Fibroblast of skin of back (primary cell): Measurements from ENCODE around the gene RAB22A.
"Not testable (repeated sequence)": the region's sequence is repeated elsewhere in the genome, so short reads cannot be mapped to it uniquely, and the experiment has no call there.

Source experiments
- DNase-seq: peaks from one replicate; pipeline ENCODE4 v3.0.0-alpha.2; 2013

Gene RAB22A

GRCh38 chr20:58389324-58389967 is 79.9 kb downstream of the RAB22A start:
- DNase-seq, result peak; percentile 49

DNA sequence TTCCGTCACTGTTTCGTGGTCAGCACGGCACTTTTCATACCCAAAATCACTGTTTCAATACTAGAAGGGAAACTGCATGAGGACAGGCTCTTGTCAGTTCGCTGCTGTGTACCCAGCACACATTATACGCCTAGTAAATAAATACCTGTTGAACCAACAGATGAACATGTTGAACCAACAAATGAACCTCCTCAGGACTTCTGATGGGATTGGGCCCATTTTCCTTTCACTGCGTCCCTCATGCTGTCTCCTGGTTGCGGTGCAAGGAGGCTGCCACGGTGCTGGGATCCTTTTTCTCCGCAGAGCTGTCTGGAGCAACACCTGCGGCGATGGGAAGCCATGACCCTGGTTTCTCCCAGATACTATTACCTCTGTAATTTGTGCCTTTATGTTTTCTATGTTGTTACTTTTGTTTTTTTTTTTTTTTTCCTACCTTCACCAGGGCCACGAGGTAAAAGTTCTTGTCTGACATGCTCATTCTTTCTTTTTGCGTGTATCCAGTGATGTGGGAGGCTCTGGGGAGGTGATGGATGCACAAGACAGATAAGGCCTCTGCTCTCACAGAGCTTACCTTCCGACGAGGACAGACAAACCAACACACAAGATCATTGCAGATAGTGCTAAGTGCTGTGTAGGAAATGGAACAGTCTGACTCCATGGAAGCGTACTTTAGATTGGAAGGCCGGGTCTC is 80.6 kb downstream of the RAB22A start:
- DNase-seq, result no peak

DNA sequence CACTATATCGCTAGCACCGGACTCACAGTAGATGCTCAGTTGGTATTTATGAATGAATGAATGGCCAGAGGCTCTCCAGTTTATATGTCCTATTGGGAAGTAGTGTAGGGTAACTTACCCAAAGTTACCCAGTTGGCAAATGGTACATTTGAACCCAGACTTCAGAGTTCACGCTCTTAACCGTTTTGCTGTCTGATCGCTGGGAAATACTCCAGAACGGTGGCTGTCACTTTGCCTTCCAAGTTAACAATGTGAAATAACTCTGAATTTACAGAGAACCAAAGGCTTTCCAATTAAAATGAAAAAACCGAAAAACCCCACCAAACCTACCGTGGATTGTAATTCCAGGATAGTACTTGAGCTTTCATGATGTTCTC is 81.1 kb downstream of the RAB22A start:
- no peak for DNase-seq

- no peak for DNase-seq
Measured at GRCh38 chr20:58392286-58392685, 82.8 kb downstream of the RAB22A start.

GRCh38 chr20:58393299-58393698 is 83.8 kb downstream of the RAB22A start:
- DNase-seq, result peak; percentile 80

DNA sequence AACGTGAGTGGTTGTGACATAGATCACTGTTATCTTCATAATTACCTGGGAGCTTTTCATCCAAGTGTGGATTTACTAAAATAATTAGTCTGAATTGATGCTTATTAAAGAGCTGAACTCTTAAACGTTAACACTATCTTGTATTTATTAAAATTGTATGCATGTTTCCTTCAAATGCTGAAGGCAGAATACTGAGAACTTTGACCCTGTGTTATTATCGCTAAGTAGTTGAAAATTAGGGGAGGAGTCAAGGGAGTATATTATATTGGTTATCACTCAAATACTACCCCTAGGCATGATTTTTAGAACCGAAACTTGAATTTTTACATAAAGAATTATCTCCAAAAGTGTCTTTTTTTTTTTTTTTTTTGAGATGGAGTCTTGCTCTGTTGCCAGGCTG is 85.3 kb downstream of the RAB22A start:
- no peak for DNase-seq

GRCh38 chr20:58395604-58396003 is 86.1 kb downstream of the RAB22A start:
- DNase-seq, result no peak

GRCh38 chr20:58397429-58397828 is 87.9 kb downstream of the RAB22A start:
- no peak for DNase-seq

DNA sequence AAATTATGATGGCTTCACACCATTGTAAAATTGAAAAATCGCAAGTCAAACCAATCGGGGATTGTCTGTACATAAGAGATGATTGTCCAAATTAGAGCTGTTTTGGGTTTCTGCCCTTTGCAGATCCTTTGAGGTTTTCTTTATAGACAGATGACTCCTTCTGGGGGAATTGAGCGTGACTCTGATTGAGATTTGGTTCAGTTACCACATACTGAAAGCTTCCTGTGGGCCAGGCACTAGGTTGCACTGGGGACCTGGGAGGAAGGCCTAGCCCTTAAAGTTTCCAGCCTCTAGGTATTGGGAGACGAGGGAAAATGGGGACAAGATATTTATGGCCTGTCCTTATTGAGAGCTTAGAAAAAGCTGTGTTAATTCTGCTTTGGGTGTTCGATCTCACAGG is 88.7 kb downstream of the RAB22A start:
- no peak for DNase-seq

- no peak for DNase-seq
Measured at GRCh38 chr20:58399926-58400325, 90.4 kb downstream of the RAB22A start.

DNA sequence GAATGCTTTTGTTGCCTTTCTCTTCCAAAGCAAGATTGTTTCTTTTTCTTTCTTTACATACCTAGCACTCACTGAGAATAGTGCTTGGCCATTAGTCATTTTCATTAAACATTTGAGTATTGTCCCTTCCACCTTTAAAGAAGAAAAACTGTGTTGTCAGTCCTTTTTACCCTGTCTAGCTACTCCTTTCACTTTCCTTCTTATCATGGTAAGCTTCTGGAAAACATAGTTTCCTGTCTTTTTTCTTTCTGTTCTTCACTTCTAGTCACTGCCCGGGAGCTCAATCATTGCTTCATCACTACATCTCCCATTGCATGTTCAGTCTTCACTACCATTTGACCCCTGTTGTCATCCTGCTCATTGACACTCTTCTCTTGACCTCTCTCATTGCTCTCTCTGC is 91.6 kb downstream of the RAB22A start:
- no peak for DNase-seq

DNA sequence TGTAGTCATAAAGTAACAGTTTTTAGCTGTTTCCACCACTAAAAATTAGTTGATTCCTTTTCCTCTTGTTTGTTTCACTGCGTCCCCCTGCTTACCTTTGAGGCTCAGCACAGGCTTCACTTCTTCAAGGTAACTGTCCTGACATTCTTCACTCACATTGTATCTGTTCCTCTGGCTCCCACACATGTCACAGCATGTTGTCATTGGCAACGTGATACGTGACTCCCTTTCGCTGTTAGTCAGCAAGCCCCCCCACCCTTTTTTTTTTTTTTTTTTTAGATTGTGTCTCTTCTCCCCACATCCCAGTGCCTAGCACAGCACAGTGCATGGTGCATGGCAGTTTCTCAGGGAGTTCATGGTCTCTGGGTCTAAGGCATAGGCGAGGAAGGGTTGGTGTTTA is 92.8 kb downstream of the RAB22A start:
- no peak for DNase-seq

DNA sequence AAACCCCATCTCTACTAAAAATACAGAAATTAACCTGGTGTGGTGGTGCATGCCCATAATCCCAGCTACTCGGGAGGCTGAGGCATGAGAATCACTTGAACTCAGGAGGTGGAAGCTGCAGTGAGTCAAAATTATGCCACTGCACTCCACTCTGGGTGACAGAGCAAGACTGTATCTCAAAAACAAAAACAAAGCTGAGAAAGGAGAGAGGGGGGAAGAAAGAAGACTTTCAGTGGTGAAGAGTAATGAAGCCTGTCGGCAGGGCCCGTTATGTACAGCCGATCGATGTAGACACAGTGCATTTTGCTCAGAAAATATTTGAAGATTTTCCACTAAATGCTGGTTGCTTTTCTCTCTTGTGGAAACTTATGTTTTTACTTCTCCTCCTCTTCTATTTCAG is 93.3 kb downstream of the RAB22A start:
- no peak for DNase-seq

DNA sequence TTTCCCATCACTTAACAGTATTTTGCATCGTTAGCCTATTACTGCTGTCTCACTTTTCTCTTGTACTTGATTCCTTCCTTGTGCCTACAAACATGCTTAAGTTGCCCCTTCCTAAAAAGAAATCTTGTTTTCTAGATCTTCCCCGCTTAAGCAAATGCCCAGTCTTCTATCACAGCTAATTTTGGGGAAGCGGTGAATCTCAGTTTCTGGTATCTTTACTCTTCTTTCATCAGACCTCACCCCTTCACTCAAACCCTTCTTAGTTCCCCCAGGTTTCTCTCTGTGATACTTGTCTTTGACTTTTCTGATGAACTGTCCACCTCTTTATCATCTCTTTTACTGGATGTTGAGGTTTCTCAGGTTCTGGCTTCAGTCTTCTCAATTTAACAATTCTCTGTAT is 93.8 kb downstream of the RAB22A start:
- no peak for DNase-seq

DNA sequence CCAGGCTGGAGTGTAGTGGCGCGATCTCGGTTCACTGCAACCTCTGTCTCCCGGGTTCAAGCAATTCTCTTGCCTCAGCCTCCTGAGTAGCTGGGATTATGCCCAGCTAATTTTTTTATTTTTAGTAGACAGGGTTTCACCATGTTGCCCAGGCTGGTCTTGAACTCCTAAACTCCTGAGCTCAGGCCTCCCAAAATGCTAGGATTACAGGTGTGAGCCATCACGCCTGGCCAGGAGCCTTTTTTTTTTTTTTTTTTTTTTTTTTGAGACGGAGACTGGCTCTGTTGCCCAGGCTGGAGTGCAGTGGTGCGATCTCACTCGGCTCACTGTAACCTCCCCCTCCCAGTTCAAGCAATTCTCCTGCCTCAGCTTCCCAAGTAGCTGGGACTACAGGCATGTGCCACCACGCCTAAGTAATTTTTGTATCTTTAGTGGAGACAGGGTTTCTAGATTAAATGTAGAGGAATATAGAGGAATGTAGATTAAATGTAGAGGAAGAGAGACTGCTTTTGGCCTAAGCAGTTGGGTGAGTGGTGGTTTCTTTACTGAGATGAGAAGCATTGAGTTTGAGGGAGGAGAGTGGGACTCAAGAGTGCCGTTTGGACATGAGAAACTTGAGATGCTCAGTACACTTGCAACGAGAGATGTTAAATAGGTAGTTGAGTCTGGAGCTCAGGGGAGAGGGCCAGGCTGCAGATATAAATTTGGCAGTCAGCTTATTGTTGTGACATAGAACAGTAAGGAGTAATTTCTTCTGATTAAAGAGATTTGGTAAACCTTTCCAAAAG is 96.2 kb downstream of the RAB22A start:
- DNase-seq, result no peak

- peak; percentile 34 for DNase-seq
Measured at GRCh38 chr20:58406422-58407001, 97.0 kb downstream of the RAB22A start.

DNA sequence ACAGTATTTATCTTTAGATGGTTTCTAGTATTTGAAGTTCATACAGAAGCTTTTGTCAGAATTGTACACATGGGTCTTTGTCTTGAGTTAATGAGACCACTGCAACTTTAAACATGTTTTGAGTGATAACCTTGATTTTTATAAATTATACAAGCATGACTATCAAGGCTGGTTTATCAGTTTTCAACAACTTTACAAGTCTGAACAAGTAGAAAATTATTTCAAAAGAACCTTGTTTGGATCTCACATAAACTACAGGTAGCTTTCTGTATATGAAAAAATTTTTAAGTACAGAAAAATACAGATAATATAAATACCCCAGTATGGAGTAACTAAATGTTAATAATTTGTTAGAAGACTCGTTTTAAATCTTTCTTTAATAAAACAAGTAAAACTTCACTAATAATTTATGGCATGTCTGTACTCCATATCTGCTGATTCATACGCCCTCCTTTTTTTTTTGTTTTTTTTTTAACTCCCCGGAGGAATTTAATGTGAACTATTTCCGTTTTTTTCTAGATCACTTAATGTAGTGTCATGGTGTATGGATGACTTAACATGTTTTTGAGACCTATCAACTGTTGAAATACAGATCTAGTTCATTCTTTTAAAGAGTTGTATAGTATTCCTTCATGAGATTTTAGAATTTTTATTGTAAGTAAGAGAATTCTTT is 97.8 kb downstream of the RAB22A start:
- DNase-seq, result peak; percentile 61

- DNase-seq, result no peak
Measured at GRCh38 chr20:58407966-58408557, 98.5 kb downstream of the RAB22A start.

DNA sequence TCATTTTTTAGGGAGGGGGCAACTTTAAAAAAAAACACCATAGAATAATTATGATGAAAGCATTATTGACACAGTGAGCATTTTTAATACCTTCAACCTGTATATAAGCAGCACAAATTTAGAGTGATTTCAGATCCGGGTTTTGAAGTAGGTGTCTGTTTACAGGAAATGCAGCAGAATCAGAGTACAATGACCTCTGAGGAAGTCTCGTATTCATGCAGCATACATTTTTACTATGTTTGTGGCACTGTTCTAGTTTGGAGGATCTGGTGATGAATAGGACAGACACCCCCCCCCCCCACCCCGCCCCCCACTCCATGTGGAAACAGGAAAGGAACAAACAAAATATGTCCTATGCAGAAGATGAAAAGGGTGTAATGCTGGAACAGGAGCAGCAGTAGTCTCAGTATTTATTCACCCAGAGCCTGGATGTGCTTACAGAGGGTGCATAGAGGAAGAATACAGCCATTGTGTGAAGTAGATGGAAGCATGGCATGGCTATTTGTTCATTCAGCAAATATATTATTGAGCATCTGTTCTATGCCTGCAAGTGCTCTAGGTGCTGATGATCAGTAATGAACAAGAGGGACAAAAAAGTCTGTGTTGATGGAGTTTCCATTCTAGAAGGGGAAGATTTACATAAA is 99.2 kb downstream of the RAB22A start:
- DNase-seq, result no peak

DNA sequence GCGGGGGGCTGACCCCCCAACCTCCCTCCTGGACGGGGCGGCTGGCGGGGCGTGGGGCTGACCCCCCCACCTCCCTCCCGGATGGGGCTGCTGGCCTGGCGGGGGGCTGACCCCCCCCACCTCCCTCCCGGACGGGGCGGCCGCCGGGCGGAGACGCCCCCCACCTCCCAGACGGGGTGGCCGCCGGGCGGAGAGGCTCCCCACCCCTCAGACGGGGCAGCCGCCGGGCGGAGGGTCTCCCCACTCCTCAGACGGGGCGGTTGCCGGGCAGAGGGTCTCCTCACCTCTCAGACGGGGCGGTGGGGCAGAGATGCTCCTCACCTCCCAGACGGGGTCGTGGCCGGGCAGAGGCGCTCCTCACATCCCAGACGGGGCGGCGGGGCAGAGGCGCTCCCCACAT is 104.7 kb downstream of the RAB22A start:
- not testable (repeated sequence) for DNase-seq

- not testable (repeated sequence) for DNase-seq
Measured at GRCh38 chr20:58414786-58415185, 105.3 kb downstream of the RAB22A start.

- no peak for DNase-seq
Measured at GRCh38 chr20:58416057-58416456, 106.5 kb downstream of the RAB22A start.
